ENCODE results near the gene CERS2. TPM values are rescaled to one million over a fixed set of nuclear protein-coding genes. Genes with fewer than 3 reads are reported as not detected.

The CERS2 gene
- total RNA-seq, 1 donor from 2014 or later: 189 TPM

DNA sequence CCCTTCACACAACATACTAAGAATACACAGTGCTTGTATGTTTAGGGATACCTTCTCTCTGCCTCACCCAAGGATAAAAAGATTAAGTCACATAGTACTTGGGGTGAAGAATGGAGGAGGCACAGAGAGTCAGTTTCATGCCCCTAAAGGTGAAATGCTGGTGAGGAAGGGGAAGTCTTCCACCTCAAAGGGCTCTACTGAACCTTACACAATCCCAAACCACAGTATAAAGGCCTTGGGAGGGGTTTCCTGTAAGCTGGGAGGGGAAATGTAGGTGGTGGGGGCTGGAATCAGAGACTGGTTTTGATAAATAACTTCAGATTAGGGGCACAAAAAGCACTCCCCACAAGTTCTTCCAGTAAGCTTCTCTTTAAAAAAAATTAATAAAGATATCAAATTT is 28.5 kb upstream of the CERS2 start:
- Mint-ChIP-seq H3K4me3 (ENCODE audit: unreplicated experiment) (no peak overlapping the region), H3K36me3 (ENCODE audit: low read depth, unreplicated experiment) (peaks cover 5% of the 10 kb centered on the region), H3K27me3 (ENCODE audit: low read depth, unreplicated experiment) (no peaks in the 10 kb centered on the region), H3K9me3 (ENCODE audit: unreplicated experiment) (no peaks in the 10 kb centered on the region), H3K27ac (ENCODE audit: unreplicated experiment) (no peak overlapping the region), H3K4me1 (ENCODE audit: low read depth, unreplicated experiment) (peaks cover 50% of the 10 kb centered on the region)
- Histone ChIP-seq H3K9me3 (ENCODE audit: insufficient read depth, low read depth, low read length) (no peaks in the 10 kb centered on the region), H3K4me3 (ENCODE audit: insufficient read depth, low read depth, low read length) (no peak overlapping the region), H3K79me2 (ENCODE audit: insufficient read depth, low read length) (peaks cover 3% of the 10 kb centered on the region), H2AFZ (ENCODE audit: low read depth, low read length) (no peak overlapping the region), H3K4me2 (ENCODE audit: low read length) (no peak overlapping the region), H4K20me1 (ENCODE audit: insufficient read depth, low read length) (no peaks in the 10 kb centered on the region), H3K36me3 (ENCODE audit: insufficient read depth, low read length) (no peaks in the 10 kb centered on the region), H3K27ac (ENCODE audit: low read depth, low read length) (no peak overlapping the region), H3K27me3 (ENCODE audit: insufficient read depth, low read length) (no peaks in the 10 kb centered on the region), H3K9ac (ENCODE audit: low read length) (no peak overlapping the region), H3K4me1 (ENCODE audit: insufficient read depth, low read length) (peaks cover 52% of the 10 kb centered on the region)
- DNase-seq (ENCODE audit: low read depth) (no peak), FAIRE-seq (no peak)
- TF ChIP-seq EZH2 (IDR thresholded peaks at IDR 0.05; ENCODE audit: insufficient read depth, low read length): no peak
- TF ChIP-seq, protein P1, sequence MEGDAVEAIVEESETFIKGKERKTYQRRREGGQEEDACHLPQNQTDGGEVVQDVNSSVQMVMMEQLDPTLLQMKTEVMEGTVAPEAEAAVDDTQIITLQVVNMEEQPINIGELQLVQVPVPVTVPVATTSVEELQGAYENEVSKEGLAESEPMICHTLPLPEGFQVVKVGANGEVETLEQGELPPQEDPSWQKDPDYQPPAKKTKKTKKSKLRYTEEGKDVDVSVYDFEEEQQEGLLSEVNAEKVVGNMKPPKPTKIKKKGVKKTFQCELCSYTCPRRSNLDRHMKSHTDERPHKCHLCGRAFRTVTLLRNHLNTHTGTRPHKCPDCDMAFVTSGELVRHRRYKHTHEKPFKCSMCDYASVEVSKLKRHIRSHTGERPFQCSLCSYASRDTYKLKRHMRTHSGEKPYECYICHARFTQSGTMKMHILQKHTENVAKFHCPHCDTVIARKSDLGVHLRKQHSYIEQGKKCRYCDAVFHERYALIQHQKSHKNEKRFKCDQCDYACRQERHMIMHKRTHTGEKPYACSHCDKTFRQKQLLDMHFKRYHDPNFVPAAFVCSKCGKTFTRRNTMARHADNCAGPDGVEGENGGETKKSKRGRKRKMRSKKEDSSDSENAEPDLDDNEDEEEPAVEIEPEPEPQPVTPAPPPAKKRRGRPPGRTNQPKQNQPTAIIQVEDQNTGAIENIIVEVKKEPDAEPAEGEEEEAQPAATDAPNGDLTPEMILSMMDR (IDR thresholded peaks at IDR 0.05; ENCODE audit: insufficient read depth, low read depth, low read length): no peak

DNA sequence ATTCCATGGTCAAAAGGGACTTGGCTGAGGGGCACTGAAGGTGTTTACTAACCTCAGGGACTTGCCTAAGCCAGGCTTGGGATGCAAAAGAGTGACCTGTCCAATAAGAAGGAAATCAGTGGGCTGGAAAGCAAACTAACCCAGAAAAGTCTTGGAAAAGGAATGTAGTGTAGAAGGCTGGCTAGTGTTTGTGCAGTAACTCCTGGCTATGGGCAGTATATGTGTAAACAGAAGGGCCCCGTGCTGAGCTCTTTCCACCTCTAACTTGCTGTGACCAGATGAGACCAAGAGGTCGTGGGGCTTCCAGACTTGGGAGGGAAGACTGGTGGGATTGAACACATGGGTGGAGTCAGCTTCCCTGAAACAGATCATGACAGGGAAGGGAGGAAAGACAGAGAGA is 28.0 kb upstream of the CERS2 start:
- H3K9ac ChIP-seq (ENCODE audit: low read length): no peak overlapping the region
- Mint-ChIP-seq H3K4me3 (ENCODE audit: unreplicated experiment) (no peak overlapping the region), H3K36me3 (ENCODE audit: low read depth, unreplicated experiment) (peaks cover 5% of the 10 kb centered on the region), H3K27ac (ENCODE audit: unreplicated experiment) (peak overlapping the region; percentile 69), H3K4me1 (ENCODE audit: low read depth, unreplicated experiment) (peaks cover 45% of the 10 kb centered on the region), H3K9me3 (ENCODE audit: unreplicated experiment) (no peaks in the 10 kb centered on the region), H3K27me3 (ENCODE audit: low read depth, unreplicated experiment) (no peaks in the 10 kb centered on the region)
- no peak for FAIRE-seq
- no peak overlapping the region for H2AFZ ChIP-seq (ENCODE audit: low read depth, low read length)
- no peak overlapping the region for H3K4me3 ChIP-seq (ENCODE audit: insufficient read depth, low read depth, low read length)
- H3K9me3 ChIP-seq (ENCODE audit: insufficient read depth, low read depth, low read length): no peaks in the 10 kb centered on the region
- DNase-seq (ENCODE audit: low read depth): no peak
- peaks cover 3% of the 10 kb centered on the region for H3K79me2 ChIP-seq (ENCODE audit: insufficient read depth, low read length)
- TF ChIP-seq, protein P1 (IDR thresholded peaks at IDR 0.05; ENCODE audit: insufficient read depth, low read depth, low read length): no peak
- TF ChIP-seq EZH2 (IDR thresholded peaks at IDR 0.05; ENCODE audit: insufficient read depth, low read length): no peak
- H3K27me3 ChIP-seq (ENCODE audit: insufficient read depth, low read length): no peaks in the 10 kb centered on the region
- no peak overlapping the region for H3K4me2 ChIP-seq (ENCODE audit: low read length)
- H3K36me3 ChIP-seq (ENCODE audit: insufficient read depth, low read length): no peaks in the 10 kb centered on the region
- no peak overlapping the region for H3K27ac ChIP-seq (ENCODE audit: low read depth, low read length)
- no peaks in the 10 kb centered on the region for H4K20me1 ChIP-seq (ENCODE audit: insufficient read depth, low read length)
- H3K4me1 ChIP-seq (ENCODE audit: insufficient read depth, low read length): peaks cover 51% of the 10 kb centered on the region

DNA sequence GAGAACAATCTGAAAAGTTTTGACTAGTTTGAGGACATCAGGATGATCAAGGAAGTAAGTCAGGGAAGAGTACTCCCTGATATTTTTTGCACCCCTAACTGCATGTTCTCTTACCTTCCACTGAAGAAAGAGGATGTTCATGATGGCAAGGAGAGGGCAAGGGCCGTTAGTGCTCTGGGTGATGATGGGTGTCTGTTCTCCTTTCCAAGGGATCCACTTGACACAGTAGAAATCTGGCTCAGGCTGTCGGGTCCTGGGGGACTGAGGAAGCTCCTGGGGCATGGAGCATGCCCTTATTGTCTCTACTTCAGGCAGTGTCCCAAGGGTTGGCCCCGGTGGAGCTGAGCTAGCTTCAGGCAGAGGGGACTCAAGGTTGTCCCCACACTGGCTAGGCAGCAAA is 27.4 kb upstream of the CERS2 start:
- H3K27ac ChIP-seq (ENCODE audit: low read depth, low read length): no peak overlapping the region
- TF ChIP-seq, protein P1 (IDR thresholded peaks at IDR 0.05; ENCODE audit: insufficient read depth, low read depth, low read length): no peak
- no peak for TF ChIP-seq EZH2 (IDR thresholded peaks at IDR 0.05; ENCODE audit: insufficient read depth, low read length)
- H3K36me3 Mint-ChIP-seq (ENCODE audit: low read depth, unreplicated experiment): peaks cover 9% of the 10 kb centered on the region
- H3K4me1 ChIP-seq (ENCODE audit: insufficient read depth, low read length): peaks cover 48% of the 10 kb centered on the region
- no peaks in the 10 kb centered on the region for H3K9me3 ChIP-seq (ENCODE audit: insufficient read depth, low read depth, low read length)
- H4K20me1 ChIP-seq (ENCODE audit: insufficient read depth, low read length): no peaks in the 10 kb centered on the region
- H3K36me3 ChIP-seq (ENCODE audit: insufficient read depth, low read length): no peaks in the 10 kb centered on the region
- FAIRE-seq: no peak
- H3K4me3 Mint-ChIP-seq (ENCODE audit: unreplicated experiment): no peak overlapping the region
- H3K27ac Mint-ChIP-seq (ENCODE audit: unreplicated experiment): no peak overlapping the region
- H3K9me3 Mint-ChIP-seq (ENCODE audit: unreplicated experiment): peaks cover 2% of the 10 kb centered on the region
- no peaks in the 10 kb centered on the region for H3K27me3 Mint-ChIP-seq (ENCODE audit: low read depth, unreplicated experiment)
- H3K4me2 ChIP-seq (ENCODE audit: low read length): no peak overlapping the region
- H3K4me1 Mint-ChIP-seq (ENCODE audit: low read depth, unreplicated experiment): peaks cover 45% of the 10 kb centered on the region
- no peak overlapping the region for H3K9ac ChIP-seq (ENCODE audit: low read length)
- no peak overlapping the region for H3K4me3 ChIP-seq (ENCODE audit: insufficient read depth, low read depth, low read length)
- peaks cover 3% of the 10 kb centered on the region for H3K79me2 ChIP-seq (ENCODE audit: insufficient read depth, low read length)
- no peaks in the 10 kb centered on the region for H3K27me3 ChIP-seq (ENCODE audit: insufficient read depth, low read length)
- no peak overlapping the region for H2AFZ ChIP-seq (ENCODE audit: low read depth, low read length)
- DNase-seq (ENCODE audit: low read depth): no peak

Measured in astrocyte (in vitro differentiated cells and primary cell).